ENCODE data around the gene IL37. TPM values are rescaled to one million over a fixed set of nuclear protein-coding genes. Genes with fewer than 3 reads are reported as not detected.

Gene IL37
- total and polyA plus RNA-seq, 4 donors = 1.4 TPM; not detected in 3

DNA sequence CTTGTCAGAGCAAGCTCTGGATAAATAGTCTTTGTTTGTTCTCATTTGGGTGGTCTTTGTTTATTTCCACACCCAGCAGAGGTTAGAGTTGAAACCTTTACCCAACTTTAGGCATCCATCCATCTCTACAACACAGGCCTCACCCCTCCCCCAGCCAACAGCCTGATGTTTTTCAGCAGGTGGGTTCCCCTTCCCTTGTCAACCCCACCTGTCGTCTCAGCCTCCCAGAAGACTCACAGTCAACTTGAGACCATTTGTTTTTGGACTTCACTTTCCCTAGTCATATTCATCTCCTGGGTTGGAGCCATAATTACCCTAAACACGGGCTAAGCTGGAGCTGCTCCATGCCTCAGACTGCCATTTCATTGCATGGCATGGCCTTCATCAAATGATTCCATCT, 35.1 kb downstream of the IL37 start:
- Histone ChIP-seq H3K9me3 (ENCODE audit: control insufficient read depth in 4 of 4, insufficient read depth in 3 of 4, low read length in 3 of 4) (peaks cover 0 to 9% (median 5%) of the 10 kb centered on the region in 4 donors), H3K4me3 (no peak overlapping the region), H3K36me3 (ENCODE audit: control insufficient read depth in 4 of 4, insufficient read depth in 4 of 4, low read length in 4 of 4) (no peaks in the 10 kb centered on the region), H3K9ac (ENCODE audit: insufficient read depth in 1 of 2, low read length in 2 of 2) (no peak overlapping the region), H3K4me1 (ENCODE audit: control insufficient read depth in 5 of 5, insufficient read depth in 5 of 5, low read length in 5 of 5) (peaks cover 0 to 2% (median 0%) of the 10 kb centered on the region in 5 donors), H3K27me3 (ENCODE audit: control insufficient read depth in 3 of 3, insufficient read depth in 3 of 3, low read length in 2 of 3) (peaks cover 0 to 3% (median 0%) of the 10 kb centered on the region in 3 donors), H3K27ac (ENCODE audit: low read depth in 1 of 2, low read length in 1 of 2) (no peak overlapping the region)
- 86 to 91% methylated on average over 2 of the region's 2 CpGs for WGBS, 2 donors
- TF ChIP-seq, protein P1, sequence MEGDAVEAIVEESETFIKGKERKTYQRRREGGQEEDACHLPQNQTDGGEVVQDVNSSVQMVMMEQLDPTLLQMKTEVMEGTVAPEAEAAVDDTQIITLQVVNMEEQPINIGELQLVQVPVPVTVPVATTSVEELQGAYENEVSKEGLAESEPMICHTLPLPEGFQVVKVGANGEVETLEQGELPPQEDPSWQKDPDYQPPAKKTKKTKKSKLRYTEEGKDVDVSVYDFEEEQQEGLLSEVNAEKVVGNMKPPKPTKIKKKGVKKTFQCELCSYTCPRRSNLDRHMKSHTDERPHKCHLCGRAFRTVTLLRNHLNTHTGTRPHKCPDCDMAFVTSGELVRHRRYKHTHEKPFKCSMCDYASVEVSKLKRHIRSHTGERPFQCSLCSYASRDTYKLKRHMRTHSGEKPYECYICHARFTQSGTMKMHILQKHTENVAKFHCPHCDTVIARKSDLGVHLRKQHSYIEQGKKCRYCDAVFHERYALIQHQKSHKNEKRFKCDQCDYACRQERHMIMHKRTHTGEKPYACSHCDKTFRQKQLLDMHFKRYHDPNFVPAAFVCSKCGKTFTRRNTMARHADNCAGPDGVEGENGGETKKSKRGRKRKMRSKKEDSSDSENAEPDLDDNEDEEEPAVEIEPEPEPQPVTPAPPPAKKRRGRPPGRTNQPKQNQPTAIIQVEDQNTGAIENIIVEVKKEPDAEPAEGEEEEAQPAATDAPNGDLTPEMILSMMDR (IDR thresholded peaks at IDR 0.05; ENCODE audit: control extremely low read depth, extremely low read depth) = no peak
- ATAC-seq (ENCODE audit: insufficient read depth, low FRiP score) = no peak
- DNase-seq = no peak

DNA sequence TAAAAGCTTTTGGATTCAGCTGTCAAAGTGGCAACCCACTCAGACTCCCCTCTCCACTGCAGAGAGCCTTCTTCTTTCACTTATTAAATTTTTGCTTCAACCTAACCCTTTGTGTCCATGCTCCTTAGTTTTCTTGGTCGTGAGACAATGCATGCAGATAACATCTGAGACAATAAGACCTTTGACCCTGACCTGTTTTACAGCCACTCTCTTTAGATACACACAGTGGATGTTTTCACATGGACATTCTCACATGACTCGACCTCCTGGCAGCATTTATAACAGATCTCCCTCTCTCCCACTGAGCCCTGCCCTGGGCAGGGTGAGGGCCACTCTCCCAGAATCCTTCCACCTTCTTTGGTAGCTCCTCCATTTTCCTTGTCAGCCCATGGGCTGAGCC, 36.4 kb downstream of the IL37 start:
- ATAC-seq (ENCODE audit: insufficient read depth, low FRiP score) (no peak), DNase-seq (no peak)
- no peak overlapping the region for H3K9ac ChIP-seq (ENCODE audit: insufficient read depth in 1 of 2, low read length in 2 of 2)
- peaks cover 0 to 3% (median 0%) of the 10 kb centered on the region in 3 donors for H3K27me3 ChIP-seq (ENCODE audit: control insufficient read depth in 3 of 3, insufficient read depth in 3 of 3, low read length in 2 of 3)
- no peaks in the 10 kb centered on the region for H3K4me1 ChIP-seq (ENCODE audit: control insufficient read depth in 5 of 5, insufficient read depth in 5 of 5, low read length in 5 of 5)
- no peak overlapping the region for H3K27ac ChIP-seq (ENCODE audit: low read depth in 1 of 2, low read length in 1 of 2)
- TF ChIP-seq, protein P1 (IDR thresholded peaks at IDR 0.05; ENCODE audit: control extremely low read depth, extremely low read depth) = no peak
- H3K4me3 ChIP-seq = no peak overlapping the region
- 43 to 51% methylated on average over 2 of the region's 2 CpGs for WGBS, 2 donors
- H3K36me3 ChIP-seq (ENCODE audit: control insufficient read depth in 4 of 4, insufficient read depth in 4 of 4, low read length in 4 of 4) = no peaks in the 10 kb centered on the region
- H3K9me3 ChIP-seq (ENCODE audit: control insufficient read depth in 4 of 4, insufficient read depth in 3 of 4, low read length in 3 of 4) = peaks cover 0 to 9% (median 5%) of the 10 kb centered on the region in 4 donors

DNA sequence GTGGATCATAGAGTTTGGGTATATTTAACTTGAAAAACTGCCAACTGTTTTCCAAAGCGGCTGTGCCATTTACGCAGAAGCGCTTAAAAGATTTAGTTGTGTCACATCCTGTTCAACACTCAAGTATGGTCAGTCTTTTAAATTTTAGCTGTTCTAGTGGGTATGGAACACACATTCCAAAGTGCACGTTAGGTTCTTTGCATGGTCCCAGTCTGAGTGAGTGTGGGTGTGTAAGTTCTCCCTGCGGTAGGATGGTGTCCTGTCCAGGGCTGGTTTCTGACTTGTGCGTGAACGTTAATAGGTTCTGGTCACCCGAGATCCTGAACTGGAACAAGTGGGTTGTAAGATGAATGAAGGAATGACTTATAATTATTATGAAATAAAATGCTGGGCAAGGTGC, 38.5 kb downstream of the IL37 start:
- Histone ChIP-seq H3K4me1 (ENCODE audit: control insufficient read depth in 5 of 5, insufficient read depth in 5 of 5, low read length in 5 of 5) (no peaks in the 10 kb centered on the region), H3K27me3 (ENCODE audit: control insufficient read depth in 3 of 3, insufficient read depth in 3 of 3, low read length in 2 of 3) (peaks cover 0 to 3% (median 0%) of the 10 kb centered on the region in 3 donors), H3K9ac (ENCODE audit: insufficient read depth in 1 of 2, low read length in 2 of 2) (no peak overlapping the region), H3K9me3 (ENCODE audit: control insufficient read depth in 4 of 4, insufficient read depth in 3 of 4, low read length in 3 of 4) (peaks cover 0 to 9% (median 5%) of the 10 kb centered on the region in 4 donors), H3K27ac (ENCODE audit: low read depth in 1 of 2, low read length in 1 of 2) (no peak overlapping the region), H3K4me3 (no peak overlapping the region), H3K36me3 (ENCODE audit: control insufficient read depth in 4 of 4, insufficient read depth in 4 of 4, low read length in 4 of 4) (no peaks in the 10 kb centered on the region)
- TF ChIP-seq, protein P1 (IDR thresholded peaks at IDR 0.05; ENCODE audit: control extremely low read depth, extremely low read depth) = no peak
- DNase-seq (no peak), ATAC-seq (ENCODE audit: insufficient read depth, low FRiP score) (no peak)
- 55 to 80% methylated on average over 8 of the region's 8 CpGs for WGBS, 2 donors

GRCh38 chr2:112954364-112954763, 43.4 kb downstream of the IL37 start:
- ATAC-seq (ENCODE audit: insufficient read depth, low FRiP score) (no peak), DNase-seq (no peak)
- no peaks in the 10 kb centered on the region for H3K36me3 ChIP-seq (ENCODE audit: control insufficient read depth in 4 of 4, insufficient read depth in 4 of 4, low read length in 4 of 4)
- 92 to 94% methylated on average over 7 of the region's 7 CpGs for WGBS, 2 donors
- no peak overlapping the region for H3K4me3 ChIP-seq
- H3K9me3 ChIP-seq (ENCODE audit: control insufficient read depth in 4 of 4, insufficient read depth in 3 of 4, low read length in 3 of 4) = no peaks in the 10 kb centered on the region
- H3K9ac ChIP-seq (ENCODE audit: insufficient read depth in 1 of 2, low read length in 2 of 2) = no peak overlapping the region
- no peaks in the 10 kb centered on the region for H3K4me1 ChIP-seq (ENCODE audit: control insufficient read depth in 5 of 5, insufficient read depth in 5 of 5, low read length in 5 of 5)
- TF ChIP-seq, protein P1 (IDR thresholded peaks at IDR 0.05; ENCODE audit: control extremely low read depth, extremely low read depth) = no peak
- H3K27ac ChIP-seq (ENCODE audit: low read depth in 1 of 2, low read length in 1 of 2) = no peak overlapping the region
- H3K27me3 ChIP-seq (ENCODE audit: control insufficient read depth in 3 of 3, insufficient read depth in 3 of 3, low read length in 2 of 3) = no peaks in the 10 kb centered on the region
